NCI-H1048 (cell line): ENCODE measurements around the gene ZNF268.
"Not testable (repeated sequence)": the region's sequence is repeated elsewhere in the genome, so short reads cannot be mapped to it uniquely, and the experiment has no call there.

Source experiments
- DNase-seq: peaks from one replicate; lab custom pipeline; 2025; lab: John Stamatoyannopoulos, UW

ZNF268 gene

GRCh38 chr12:133227281-133227852 lies 46.1 kb downstream of the ZNF268 start:
- DNase-seq = no peak

GRCh38 chr12:133231001-133231400 lies 49.7 kb downstream of the ZNF268 start:
- no peak for DNase-seq

DNA sequence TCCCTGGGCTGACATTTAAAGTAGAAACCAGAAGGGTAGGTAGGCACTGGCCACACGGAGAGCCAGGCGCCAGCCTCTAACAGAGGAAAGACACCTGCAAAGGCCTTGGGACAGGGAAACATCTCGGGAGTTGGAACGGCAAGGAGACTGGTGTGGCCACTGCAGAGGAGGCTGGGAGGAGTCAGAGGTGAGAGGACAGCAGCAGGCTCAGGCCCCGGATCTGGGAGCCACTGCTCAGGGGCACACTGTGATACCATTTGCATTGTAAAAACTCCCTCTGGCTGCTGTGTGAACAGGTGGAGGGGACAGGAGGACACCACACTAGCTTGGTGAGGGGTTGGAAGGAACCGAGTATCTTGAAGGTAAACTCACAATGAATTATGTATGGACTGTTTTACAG lies 51.7 kb downstream of the ZNF268 start:
- no peak for DNase-seq

DNA sequence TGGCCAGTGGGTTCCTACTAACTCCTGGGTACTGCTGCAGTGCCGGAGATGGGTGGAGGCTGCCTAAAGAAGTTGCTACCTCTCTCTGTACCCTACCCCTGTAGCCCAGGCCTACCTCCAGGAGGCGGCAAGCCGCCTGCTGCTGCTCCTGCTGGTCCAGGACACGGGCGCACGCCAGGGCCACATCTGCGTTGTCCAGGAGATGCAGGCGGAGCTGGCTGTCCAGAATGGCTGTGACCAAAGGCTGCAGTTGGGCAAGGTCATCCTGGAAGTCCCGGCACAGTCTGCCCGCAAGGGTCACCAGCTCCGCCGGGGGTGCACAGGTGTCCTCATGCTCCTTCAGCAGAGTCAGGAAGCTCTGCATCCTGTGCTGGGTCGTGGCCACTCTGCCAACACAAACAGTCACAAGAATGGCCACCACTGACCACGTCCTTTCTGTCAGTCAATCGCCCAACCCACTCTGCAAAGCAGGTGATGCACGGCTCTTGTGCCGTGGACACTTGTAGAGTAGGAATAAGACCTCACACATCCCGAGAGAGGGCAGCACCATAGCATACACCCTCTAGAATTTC lies 52.8 kb downstream of the ZNF268 start:
- DNase-seq = no peak

- DNase-seq = no peak
Observed at GRCh38 chr12:133234971-133235370, 53.7 kb downstream of the ZNF268 start.

DNA sequence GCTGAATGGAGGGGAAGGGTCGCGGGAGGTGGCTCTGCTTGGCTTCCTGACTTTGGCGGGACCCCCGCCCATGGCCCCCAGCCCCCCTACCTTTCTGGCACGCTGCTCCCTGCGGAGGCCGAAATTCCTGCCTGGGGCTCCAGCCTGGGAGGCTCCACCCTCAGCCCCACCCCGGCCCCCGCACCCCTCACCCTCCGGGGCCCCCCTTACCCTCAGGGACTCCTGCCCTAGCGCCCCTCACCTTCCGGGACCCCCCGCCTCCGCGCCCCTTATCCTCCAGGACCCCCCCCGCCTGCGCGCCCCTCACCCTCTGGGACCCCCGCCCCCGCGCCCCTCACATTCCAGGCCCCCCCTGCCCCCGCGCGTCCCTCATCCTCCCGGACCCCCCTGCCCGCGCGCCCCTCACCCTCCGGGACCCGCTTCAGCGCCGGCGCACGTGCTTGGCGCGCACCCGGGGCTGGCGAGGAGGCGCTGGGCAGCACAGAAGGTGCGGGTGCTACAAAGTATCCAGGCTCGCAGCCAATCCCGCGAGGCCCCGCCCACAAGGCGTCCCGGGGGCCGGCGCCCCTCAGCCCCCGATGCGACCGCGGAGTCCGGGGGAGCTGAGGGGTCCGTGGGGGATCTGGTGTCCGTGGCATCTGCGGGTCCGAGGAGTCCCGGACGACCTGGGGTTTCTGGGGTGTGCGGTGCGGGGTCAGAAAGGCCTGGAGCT lies 54.3 kb downstream of the ZNF268 start, which contains the start of gene ANHX:
Gene ANHX (minus strand): TSS at position 477 of the 712 bp plus-strand sequence. CDS start 1,521 bp downstream, outside the sequence.
- no peak for DNase-seq

- DNase-seq = no peak
Observed at GRCh38 chr12:133236144-133236543, 54.8 kb downstream of the ZNF268 start.

DNA sequence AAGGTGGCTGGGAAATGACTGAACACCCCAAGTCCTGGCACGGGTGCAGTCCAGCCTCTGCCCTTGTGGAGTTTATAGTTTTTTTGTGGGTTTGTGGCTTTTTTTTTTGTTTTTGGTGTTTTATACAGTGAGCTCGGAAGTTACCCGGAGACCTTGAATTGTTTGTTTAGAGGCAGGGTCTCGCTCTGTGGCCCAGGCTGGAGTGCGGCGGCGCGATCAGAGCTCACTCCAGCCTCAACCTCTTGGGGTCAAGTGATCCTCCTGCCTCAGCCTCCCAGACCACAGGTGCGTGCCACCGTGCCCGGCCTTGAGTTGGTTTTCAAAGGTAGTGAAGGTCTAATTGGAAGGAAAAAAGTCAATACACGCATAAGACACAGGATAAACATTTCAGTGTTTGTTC lies 55.3 kb downstream of the ZNF268 start:
- no peak for DNase-seq

DNA sequence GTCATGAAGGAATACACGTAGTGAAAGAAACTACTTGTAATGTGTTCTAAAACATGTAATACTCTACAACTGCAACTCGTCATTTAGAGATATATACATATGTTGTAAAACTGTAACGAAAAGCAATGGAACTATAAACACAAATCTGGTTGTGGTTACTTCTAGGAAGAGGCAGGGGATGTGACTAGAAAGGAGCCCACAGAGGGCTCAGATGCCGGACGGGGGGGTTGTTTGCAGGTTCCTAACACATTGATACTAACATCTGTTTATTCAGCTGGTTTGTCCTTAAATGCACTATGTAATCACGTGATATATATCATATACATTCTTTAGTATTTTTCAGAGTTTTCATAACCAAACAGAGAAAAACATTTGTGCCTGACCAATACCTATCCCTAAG lies 70.4 kb downstream of the ZNF268 start:
- no peak for DNase-seq

- not testable (repeated sequence) for DNase-seq
Observed at GRCh38 chr12:133255833-133256232, 74.5 kb downstream of the ZNF268 start.

DNA sequence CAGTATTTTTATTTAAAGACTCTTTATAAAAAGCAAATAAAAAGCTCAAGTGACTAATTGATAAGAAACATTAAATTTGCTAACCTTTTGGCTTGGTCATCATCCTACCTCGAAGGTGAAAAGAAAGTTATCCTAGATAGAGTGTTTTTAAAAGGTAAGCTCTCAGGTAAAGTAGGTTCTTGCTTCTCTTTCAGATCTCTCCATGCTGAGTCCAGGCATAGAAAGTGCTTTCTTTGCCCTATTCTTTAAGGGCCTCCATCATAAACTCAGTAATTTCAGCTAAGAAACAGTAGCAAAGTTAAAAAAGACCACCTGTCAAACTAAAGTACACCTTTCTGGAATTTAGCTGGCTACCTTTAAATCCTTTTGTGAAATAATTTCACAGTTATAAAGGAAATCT lies 75.0 kb downstream of the ZNF268 start:
- no peak for DNase-seq

GRCh38 chr12:133264173-133264572 lies 82.9 kb downstream of the ZNF268 start:
- DNase-seq = no peak
